H1 (cell line): ENCODE results near the gene ASB1. TPM values are rescaled to one million over a fixed set of nuclear protein-coding genes. Genes with fewer than 3 reads are reported as not detected.
"Not testable (repeated sequence)": the region's sequence is repeated elsewhere in the genome, so short reads cannot be mapped to it uniquely, and the experiment has no call there.

Experiments
- CTCF ChIA-PET: fragments of 300-600 bp; sonication (Branson Sonifier 250); formaldehyde crosslinking; loops from one replicate; lab custom pipeline; 2021; ENCODE audit not compliant: partially characterized antibody; lab: Charles Lee
- POLR2A ChIA-PET: fragments of 300-600 bp; sonication (Branson Sonifier 250); formaldehyde crosslinking; loops from one replicate; lab custom pipeline; 2021; ENCODE audit warnings: inconsistent platforms; ENCODE audit not compliant: partially characterized antibody; lab: Charles Lee
- DNase-seq, 2 experiments: peaks; one replicate each; pipeline versions ENCODE4 v3.0.0 to v3.0.0-alpha.2; 2010 to 2022; ENCODE audit warnings: low spot score in 2 of 2, low read depth in 1 of 2, mixed read lengths in 1 of 2
- FAIRE-seq: peaks from 2 replicates; lab custom pipeline; 2011; peaks lifted over from hg19 to GRCh38; lab: Jason Lieb, UNC
- H2AFZ ChIP-seq: 2 replicates; pipeline ENCODE4 v1.8.1; 2012; ENCODE audit warnings: low read length, inconsistent platforms
- H2AK5ac ChIP-seq: 2 replicates; pipeline ENCODE4 v1.6.1; 2013; ENCODE audit warnings: low read depth, low read length
- H2BK120ac ChIP-seq: replicated peaks from 2 replicates; pipeline ENCODE3; 2013; ENCODE audit warnings: low read depth, low read length, inconsistent platforms
- H2BK12ac ChIP-seq: 2 replicates; pipeline ENCODE4 v1.6.1; 2013; ENCODE audit warnings: low read depth, low read length
- H2BK15ac ChIP-seq: 2 replicates; pipeline ENCODE4 v1.6.1; 2013; ENCODE audit warnings: low read length
- H2BK20ac ChIP-seq: 2 replicates; pipeline ENCODE4 v1.6.1; 2013; ENCODE audit warnings: low read length
- H2BK5ac ChIP-seq: 2 replicates; pipeline ENCODE4 v1.6.1; 2013; ENCODE audit warnings: low read depth, low read length
- H3K14ac ChIP-seq: 2 replicates; pipeline ENCODE4 v1.6.1; 2013; ENCODE audit warnings: inconsistent platforms; ENCODE audit not compliant: insufficient read length
- H3K18ac ChIP-seq: 2 replicates; pipeline ENCODE4 v1.6.1; 2013; ENCODE audit warnings: low read length; ENCODE audit errors: extremely low read depth
- H3K23ac ChIP-seq: 2 replicates; pipeline ENCODE4 v1.6.1; 2013; ENCODE audit warnings: inconsistent platforms; ENCODE audit not compliant: insufficient read length
- H3K23me2 ChIP-seq: 2 replicates; pipeline ENCODE4 v1.6.1; 2013; ENCODE audit warnings: low read depth, low read length
- H3K27ac ChIP-seq: 2 replicates; pipeline ENCODE4 v1.6.1; 2011; ENCODE audit warnings: low read depth, low read length, inconsistent platforms
- H3K27me3 ChIP-seq, 4 experiments: replicated peaks in 1 of 4; 1 replicate in 1 of 4; 2 replicates in 3 of 4; pipeline versions ENCODE4 v1.6.1 to v1.8.1; 2011 to 2013; ENCODE audit warnings: low read length in 3 of 4, mild to moderate bottlenecking in 3 of 4, inconsistent platforms in 2 of 4, mixed read lengths in 2 of 4, moderate library complexity in 1 of 4; ENCODE audit not compliant: control insufficient read depth in 3 of 4, insufficient read depth in 3 of 4; ENCODE audit errors: extremely low read depth in 1 of 4
- H3K36me3 ChIP-seq, 4 experiments: 2 replicates each; pipeline versions ENCODE4 v1.6.1 to v1.8.1; 2011 to 2013; ENCODE audit warnings: mild to moderate bottlenecking in 4 of 4, low read length in 3 of 4, moderate library complexity in 2 of 4, control low read depth in 1 of 4, inconsistent platforms in 1 of 4; ENCODE audit not compliant: insufficient read depth in 4 of 4, control insufficient read depth in 2 of 4
- H3K4ac ChIP-seq: replicated peaks from 2 replicates; pipeline ENCODE3; 2013; ENCODE audit warnings: low read length, low read depth, mixed read lengths, inconsistent platforms; ENCODE audit not compliant: insufficient read length
- H3K4me1 ChIP-seq, 4 experiments: replicated peaks in 1 of 4; 1 replicate in 1 of 4; 2 replicates in 3 of 4; pipeline versions ENCODE4 v1.6.1 to v1.8.1; 2011 to 2013; ENCODE audit warnings: low read length in 3 of 4, inconsistent platforms in 2 of 4, mixed read lengths in 1 of 4; ENCODE audit not compliant: insufficient read depth in 4 of 4, control insufficient read depth in 3 of 4
- H3K4me2 ChIP-seq, 2 experiments: 2 replicates each; pipeline versions ENCODE4 v1.6.1 to v1.8.1; 2011 to 2013; ENCODE audit warnings: low read depth in 2 of 2, low read length in 2 of 2, control low read depth in 1 of 2, inconsistent platforms in 1 of 2, mild to moderate bottlenecking in 1 of 2; ENCODE audit not compliant: insufficient read depth in 1 of 2
- H3K4me3 ChIP-seq, 4 experiments: fragments of 200-600, 300-600 bp in 1 of 4; sonication (generic), shearing (Covaris generic), sonication (Bioruptor Twin) in 1 of 4; 2 replicates each; pipeline versions ENCODE4 v1.5.1 to v1.8.1; 2011 to 2016; ENCODE audit warnings: low read length in 4 of 4, low read depth in 3 of 4, control low read depth in 2 of 4, inconsistent platforms in 2 of 4, mild to moderate bottlenecking in 2 of 4, mixed read lengths in 1 of 4, moderate library complexity in 1 of 4; ENCODE audit not compliant: insufficient read depth in 2 of 4; ENCODE audit errors: extremely low read depth in 1 of 4
- H3K56ac ChIP-seq: replicated peaks from 2 replicates; pipeline ENCODE3; 2013; ENCODE audit warnings: low read depth, mild to moderate bottlenecking, mixed read lengths, low read length, inconsistent platforms; ENCODE audit not compliant: insufficient read length
- H3K79me1 ChIP-seq: 2 replicates; pipeline ENCODE4 v1.6.1; 2013; ENCODE audit warnings: low read depth, low read length, control low read depth
- H3K79me2 ChIP-seq, 2 experiments: 2 replicates each; pipeline versions ENCODE4 v1.6.1 to v1.8.1; 2012 to 2013; ENCODE audit warnings: low read length in 2 of 2, mild to moderate bottlenecking in 2 of 2, inconsistent platforms in 1 of 2; ENCODE audit not compliant: insufficient read depth in 2 of 2, control insufficient read depth in 1 of 2
- H3K9ac ChIP-seq, 4 experiments: replicated peaks in 1 of 4; 1 replicate in 1 of 4; 2 replicates in 3 of 4; pipeline versions ENCODE4 v1.6.1 to v1.8.1; 2011 to 2013; ENCODE audit warnings: low read depth in 3 of 4, low read length in 3 of 4, control low read depth in 2 of 4, mild to moderate bottlenecking in 2 of 4, moderate library complexity in 2 of 4, inconsistent platforms in 1 of 4; ENCODE audit errors: extremely low read depth in 1 of 4
- H3K9me3 ChIP-seq, 2 experiments: 2 replicates each; pipeline versions ENCODE4 v1.6.1 to v1.8.1; 2012 to 2013; ENCODE audit warnings: mild to moderate bottlenecking in 2 of 2, moderate library complexity in 2 of 2, control low read depth in 1 of 2, inconsistent platforms in 1 of 2, low read depth in 1 of 2, low read length in 1 of 2, mixed read lengths in 1 of 2; ENCODE audit not compliant: insufficient read depth in 2 of 2
- H4K20me1 ChIP-seq, 2 experiments: replicated peaks in 1 of 2; 2 replicates each; pipeline versions ENCODE3 to v1.8.1; 2011 to 2013; ENCODE audit warnings: inconsistent platforms in 2 of 2, low read length in 2 of 2, mild to moderate bottlenecking in 1 of 2; ENCODE audit not compliant: insufficient read depth in 2 of 2, control insufficient read depth in 1 of 2
- H4K5ac ChIP-seq: 2 replicates; pipeline ENCODE4 v1.6.1; 2013; ENCODE audit warnings: low read length, low read depth, mixed read lengths, inconsistent platforms; ENCODE audit not compliant: insufficient read length
- H4K8ac ChIP-seq: 2 replicates; pipeline ENCODE4 v1.8.0; 2013; ENCODE audit warnings: mild to moderate bottlenecking, moderate library complexity, low read length, inconsistent platforms; ENCODE audit not compliant: insufficient read depth; ENCODE audit errors: extremely low read depth
- H4K91ac ChIP-seq: replicated peaks from 2 replicates; pipeline ENCODE3; 2013; ENCODE audit warnings: low read length, mixed read lengths, inconsistent platforms; ENCODE audit not compliant: insufficient read length
- WGBS, 2 experiments: shearing (Covaris generic) in 1 of 2; methylation state at CpG; one replicate each; pipeline versions ENCODE4 v1.1.6 to v1.1.7; 2013 to 2015; ENCODE audit warnings: low lambda C conversion rate in 2 of 2, mixed read lengths in 2 of 2, inconsistent platforms in 1 of 2, low coverage in 1 of 2, missing lambda C conversion rate in 1 of 2; ENCODE audit not compliant: insufficient replicate concordance in 2 of 2, insufficient coverage in 1 of 2, insufficient read length in 1 of 2; ENCODE audit errors: extremely low coverage in 1 of 2, missing lambda C conversion rate in 1 of 2; 5-methylcytosine and 5-hydroxymethylcytosine counted together
- polyA plus RNA-seq, 7 experiments: library from polyadenylated mRNA; depleted of rRNA in 3 of 7; stranded (reverse) in 5 of 7; unstranded in 2 of 7; fragments of >200 nt in 5 of 7; fragments of 200-250 nt in 2 of 7; gene quantifications; 1 replicate in 5 of 7; 2 replicates in 1 of 7; 4 replicates in 1 of 7; pipeline versions ENCODE4 v1.2.1 to v1.2.3, GENCODE V29; 2011 to 2013; ENCODE audit warnings: missing spikeins in 2 of 7, mixed read lengths in 2 of 7
- total RNA-seq: library from RNA; stranded (reverse); fragmentation: NEBNext Ultra II Directional; extraction: Animal tissue kit (Norgen Biotek cat#: 25700); gene quantifications from 2 replicates; pipeline ENCODE4 v1.2.1, GENCODE V29; 2021

The ASB1 gene
- total and polyA plus RNA-seq, 2 of the 8 experiments (the other 6 are each of a cell fraction or from before 2014, with no cell fraction given): 24.1 to 36.0 TPM

- H3K27ac ChIP-seq, H2BK12ac ChIP-seq, H3K4me3 ChIP-seq, H2BK20ac ChIP-seq, H4K91ac ChIP-seq, FAIRE-seq, H2BK15ac ChIP-seq, H3K4ac ChIP-seq, H2AK5ac ChIP-seq, H3K9ac ChIP-seq, H4K8ac ChIP-seq, H3K27me3 ChIP-seq, H3K23me2 ChIP-seq, H2BK120ac ChIP-seq, H3K9me3 ChIP-seq, H2BK5ac ChIP-seq, H3K56ac ChIP-seq, H4K5ac ChIP-seq, H3K18ac ChIP-seq, H2AFZ ChIP-seq, H3K14ac ChIP-seq, POLR2A ChIA-PET, H3K4me1 ChIP-seq, DNase-seq, H3K23ac ChIP-seq, H3K4me2 ChIP-seq: not testable (repeated sequence)
- peaks cover 8 to 42% (median 25%) of the 10 kb centered on the region in 4 experiments; a peak in 7 of 8 replicates for H3K36me3 ChIP-seq
- H4K20me1 ChIP-seq: peaks cover 6 to 22% of the 10 kb centered on the region in 2 experiments
- CTCF ChIA-PET: interaction anchor here (0.8 to 1.6 kb wide), 4 partner anchors 9 to 137 kb away, joined by 3 to 5 read pairs (median 4); no protein-coding TSS in a partner anchor
- 83% methylated on average over 6 of the region's 6 CpGs; no CpG with 5 or more reads in 1 of the 2 experiments for WGBS, 2 experiments
- peaks cover 8 to 56% of the 10 kb centered on the region in 2 experiments for H3K79me2 ChIP-seq
- H3K79me1 ChIP-seq: peaks cover 17% of the 10 kb centered on the region
Observed at GRCh38 chr2:238442257-238442656, 15.5 kb downstream of the ASB1 start.
